Peyer's patch (tissue), 4 donors: ENCODE data around the gene TSPAN33. TPM values are rescaled to one million over a fixed set of nuclear protein-coding genes. Genes with fewer than 3 reads are reported as not detected.
"Not testable (repeated sequence)": the region's sequence is repeated elsewhere in the genome, so short reads cannot be mapped to it uniquely, and the experiment has no call there.

Experiments
- DNase-seq, 3 donors: peaks; one replicate each; pipeline ENCODE4 v3.0.0-alpha.2; 2017 to 2019
- H3K27ac ChIP-seq, 4 donors: fragments of 200-600 bp; sonication (generic); one replicate each; pipeline ENCODE4 v1.5.1; 2016 to 2019
- H3K27me3 ChIP-seq, 2 donors: fragments of 200-600 bp; sonication (generic); one replicate each; pipeline ENCODE4 v1.5.1; 2019
- H3K36me3 ChIP-seq, 3 donors: fragments of 200-600 bp; sonication (generic); one replicate each; pipeline ENCODE4 v1.5.1; 2016 to 2019
- H3K4me1 ChIP-seq, 4 donors: fragments of 200-600 bp; sonication (generic); one replicate each; pipeline ENCODE4 v1.5.1; 2016 to 2019
- H3K4me3 ChIP-seq, 4 donors: fragments of 200-600 bp; sonication (generic); 1 replicate in 3 of 4; 2 replicates in 1 of 4; pipeline ENCODE4 v1.5.1; 2016 to 2019; ENCODE audit warnings: mild to moderate bottlenecking in 1 of 4
- H3K9me3 ChIP-seq, 4 donors: fragments of 200-600 bp; sonication (generic); one replicate each; pipeline ENCODE4 v1.5.1; 2016 to 2019; ENCODE audit warnings: mild to moderate bottlenecking in 1 of 4
- CTCF ChIP-seq, 6 experiments: fragments of 450-650 bp in 4 of 6; fragments of 200-600 bp in 2 of 6; sonication (generic) in 1 of 6; IDR thresholded peaks; one replicate each; pipeline ENCODE4 v1.5.1; 2017 to 2019; ENCODE audit warnings: antibody characterized with exemption in 6 of 6, mild to moderate bottlenecking in 3 of 6, moderate library complexity in 1 of 6
- POLR2A ChIP-seq, 2 donors: fragments of 450-650 bp; IDR thresholded peaks; one replicate each; pipeline ENCODE4 v1.5.1; 2017; ENCODE audit warnings: antibody characterized with exemption in 2 of 2, mild to moderate bottlenecking in 2 of 2, moderate library complexity in 2 of 2
- total RNA-seq, 4 donors: library from RNA; depleted of rRNA; stranded (reverse); fragments of >200 nt; gene quantifications; one replicate each; pipeline ENCODE4 v1.1.0, GENCODE V29; 2016

Gene TSPAN33
- total RNA-seq, 4 donors from 2014 or later, result 1.0 to 28.9 (median 3.5) TPM

DNA sequence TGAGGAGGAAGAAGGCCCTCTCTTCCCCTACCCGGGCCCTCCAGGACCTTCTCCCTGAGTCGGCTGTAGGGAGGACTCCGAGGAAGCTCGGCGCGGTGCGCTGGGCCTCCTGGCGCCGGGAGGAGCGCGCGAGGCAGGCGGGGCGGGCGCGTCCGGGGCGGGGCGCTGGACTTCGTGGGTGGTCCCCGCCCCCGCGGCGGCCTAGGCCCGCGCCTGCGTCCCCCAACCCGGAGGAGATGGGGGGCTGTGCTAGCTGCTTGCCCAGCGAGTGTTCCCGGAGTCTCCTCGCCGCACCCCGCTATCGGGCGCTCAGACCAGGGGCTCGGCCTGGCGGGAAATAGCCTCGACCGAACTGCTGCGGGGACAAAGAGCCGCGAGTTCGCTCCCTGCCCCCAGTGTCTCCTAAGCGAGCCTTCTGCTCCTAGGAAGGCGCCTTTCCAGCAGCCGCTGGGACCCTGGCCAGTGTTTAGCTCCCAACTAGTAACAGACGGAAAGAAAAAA lies 24.7 kb downstream of the TSPAN33 start:
- no peaks in the 10 kb centered on the region for H3K27me3 ChIP-seq
- H3K27ac ChIP-seq, result peak overlapping the region; percentile 50 to 80 (median 60)
- no peak for TF ChIP-seq POLR2A (IDR thresholded peaks at IDR 0.05)
- no peak for TF ChIP-seq CTCF (IDR thresholded peaks at IDR 0.05)
- peak overlapping the region; percentile 44 to 56 (median 54) for H3K4me3 ChIP-seq
- peaks cover 0 to 9% (median 4%) of the 10 kb centered on the region in 4 donors for H3K4me1 ChIP-seq
- no peaks in the 10 kb centered on the region for H3K9me3 ChIP-seq
- peak; percentile 58 to 68 (median 61) for DNase-seq
- no peaks in the 10 kb centered on the region for H3K36me3 ChIP-seq

DNA sequence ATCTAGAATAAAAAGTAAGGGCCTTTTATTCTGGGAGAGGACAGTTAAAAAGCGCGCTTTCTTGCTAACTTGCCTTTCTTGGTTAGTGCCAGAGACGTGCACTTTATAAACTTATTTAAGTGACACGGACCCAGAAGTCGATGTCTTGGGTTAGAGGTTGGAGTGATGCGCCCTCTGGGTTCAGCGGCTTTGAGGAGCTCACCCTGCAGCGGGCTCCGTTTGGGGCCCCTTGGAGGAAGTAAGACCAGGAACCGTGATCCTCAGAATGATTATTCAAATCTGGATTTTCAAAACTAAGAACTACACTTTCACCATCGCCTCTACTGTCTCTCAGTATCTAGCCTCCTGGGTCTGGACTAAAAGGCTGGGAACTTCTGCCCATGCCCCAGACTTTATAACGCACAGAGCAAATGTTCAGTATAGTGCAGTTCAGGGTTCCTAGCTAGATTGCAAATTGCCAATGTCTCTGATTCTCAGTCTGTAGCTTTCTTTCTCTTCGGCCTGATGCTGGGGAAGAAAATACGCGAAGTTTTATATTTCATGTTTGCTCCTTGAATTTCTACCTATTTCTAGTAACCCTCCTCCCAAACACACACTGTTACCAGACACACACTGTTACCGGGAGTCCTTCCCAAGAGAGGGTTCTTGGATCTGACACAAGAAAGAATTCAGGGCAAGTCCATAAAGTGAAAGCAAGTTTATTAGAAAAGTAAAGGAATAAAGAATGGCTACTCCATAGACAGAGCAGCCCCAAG lies 25.4 kb downstream of the TSPAN33 start:
- Histone ChIP-seq H3K36me3 (no peaks in the 10 kb centered on the region), H3K4me3 (peak overlapping the region; percentile 44 to 56 (median 54)), H3K27me3 (no peaks in the 10 kb centered on the region), H3K27ac (peak overlapping the region; percentile 50 to 80 (median 60)), H3K4me1 (peaks cover 0 to 9% (median 4%) of the 10 kb centered on the region in 4 donors), H3K9me3 (no peaks in the 10 kb centered on the region)
- DNase-seq, result peak in 2 of 3 donors; percentile 59 to 70
- TF ChIP-seq POLR2A (IDR thresholded peaks at IDR 0.05) (no peak), CTCF (IDR thresholded peaks at IDR 0.05) (no peak)

DNA sequence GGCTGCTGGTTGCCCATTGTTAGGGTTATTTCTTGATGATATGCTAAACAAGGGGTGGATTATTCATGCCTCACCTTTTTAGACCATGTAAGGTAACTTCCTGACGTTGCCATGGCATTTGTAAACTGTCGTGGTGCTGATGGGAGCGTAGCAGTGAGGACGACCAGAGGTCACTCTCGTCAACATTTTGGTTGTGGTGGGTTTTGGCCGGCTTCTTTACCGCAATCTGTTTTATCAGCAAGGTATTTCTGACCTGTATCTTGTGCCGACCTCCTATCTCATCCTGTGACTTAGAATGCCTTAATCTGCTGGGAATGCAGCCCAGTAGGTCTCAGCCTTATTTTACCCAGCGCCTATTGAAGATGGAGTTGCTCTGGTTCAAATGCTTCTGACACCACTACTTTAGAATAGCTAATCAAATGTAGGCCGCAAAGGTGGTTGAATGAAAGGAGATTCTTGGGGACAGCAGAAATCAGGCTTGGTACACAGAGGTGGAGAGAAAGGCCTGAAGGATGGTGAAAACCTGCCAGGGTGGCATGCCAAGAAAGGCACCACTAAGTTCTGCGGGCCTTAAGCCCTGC lies 26.0 kb downstream of the TSPAN33 start:
- DNase-seq, result no peak
- Histone ChIP-seq H3K9me3 (no peaks in the 10 kb centered on the region), H3K36me3 (no peaks in the 10 kb centered on the region), H3K4me3 (no peak overlapping the region), H3K4me1 (peaks cover 0 to 9% (median 4%) of the 10 kb centered on the region in 4 donors), H3K27me3 (no peaks in the 10 kb centered on the region), H3K27ac (peak overlapping the region in 1 of 4 donors; percentile 80)
- TF ChIP-seq POLR2A (IDR thresholded peaks at IDR 0.05), result no peak
- TF ChIP-seq CTCF (IDR thresholded peaks at IDR 0.05), result no peak

GRCh38 chr7:129173861-129174260 lies 29.4 kb downstream of the TSPAN33 start:
- H3K27ac ChIP-seq, H3K36me3 ChIP-seq, H3K4me1 ChIP-seq, H3K4me3 ChIP-seq, DNase-seq, H3K9me3 ChIP-seq, H3K27me3 ChIP-seq: not testable (repeated sequence)

DNA sequence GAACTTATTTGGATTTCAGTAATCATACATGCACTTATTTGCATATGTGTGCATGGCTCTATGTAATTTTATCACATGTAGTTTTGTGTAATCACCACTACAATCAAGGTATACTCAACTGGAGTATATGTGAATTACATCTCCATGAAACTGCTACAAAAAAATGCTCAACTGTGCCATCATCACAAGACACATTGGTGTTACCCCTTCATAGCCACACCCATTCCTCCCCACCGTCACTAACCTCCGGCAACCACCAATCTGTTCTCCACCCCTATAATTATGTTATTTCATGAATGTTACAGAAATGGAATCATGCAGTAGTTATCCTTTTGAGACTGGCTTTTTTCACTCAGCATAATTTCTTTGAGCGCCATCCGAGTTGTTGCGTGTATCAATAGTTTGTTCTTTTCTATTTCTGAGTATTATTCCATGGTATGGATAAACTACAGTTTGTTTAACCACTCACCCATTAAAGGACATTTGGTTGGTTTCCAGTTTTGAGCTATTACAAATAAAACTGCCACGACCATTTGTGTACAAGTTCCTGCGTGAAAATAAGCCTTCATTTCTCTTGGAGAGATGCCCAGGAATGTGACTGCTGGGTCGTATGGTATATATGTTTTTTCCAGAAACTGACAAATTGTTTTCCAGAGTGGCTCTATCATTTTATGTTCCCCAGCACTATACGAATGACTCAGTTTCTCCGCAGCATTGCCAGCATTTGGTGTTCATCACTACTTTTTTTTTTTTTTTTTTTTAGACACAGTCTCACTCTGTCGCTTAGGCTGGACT lies 32.6 kb downstream of the TSPAN33 start:
- H3K27me3 ChIP-seq, result no peaks in the 10 kb centered on the region
- no peaks in the 10 kb centered on the region for H3K36me3 ChIP-seq
- no peak overlapping the region for H3K27ac ChIP-seq
- H3K4me3 ChIP-seq, result no peak overlapping the region
- no peaks in the 10 kb centered on the region for H3K4me1 ChIP-seq
- no peaks in the 10 kb centered on the region for H3K9me3 ChIP-seq
- no peak for TF ChIP-seq CTCF (IDR thresholded peaks at IDR 0.05)
- TF ChIP-seq POLR2A (IDR thresholded peaks at IDR 0.05), result no peak
- DNase-seq, result no peak
